GM10266 (cell line): ENCODE results near the gene VWA5B2.

Source experiments
- DNase-seq: peaks from one replicate; pipeline ENCODE4 v3.0.0; 2012; ENCODE audit errors: extremely low spot score
- CTCF ChIP-seq: IDR thresholded peaks from 2 replicates; pipeline ENCODE4 v1.5.1; 2012; ENCODE audit warnings: mild to moderate bottlenecking, low read depth; ENCODE audit not compliant: control insufficient read depth, insufficient read depth; ENCODE audit errors: missing control alignments

The VWA5B2 gene

GRCh38 chr3:184231671-184232070 lies 2.3 kb downstream of the VWA5B2 start:
- peak; percentile 39 for DNase-seq
- TF ChIP-seq CTCF, result no peak

- no peak for DNase-seq
- no peak for TF ChIP-seq CTCF
Observed at GRCh38 chr3:184233127-184233843, 3.9 kb downstream of the VWA5B2 start.

DNA sequence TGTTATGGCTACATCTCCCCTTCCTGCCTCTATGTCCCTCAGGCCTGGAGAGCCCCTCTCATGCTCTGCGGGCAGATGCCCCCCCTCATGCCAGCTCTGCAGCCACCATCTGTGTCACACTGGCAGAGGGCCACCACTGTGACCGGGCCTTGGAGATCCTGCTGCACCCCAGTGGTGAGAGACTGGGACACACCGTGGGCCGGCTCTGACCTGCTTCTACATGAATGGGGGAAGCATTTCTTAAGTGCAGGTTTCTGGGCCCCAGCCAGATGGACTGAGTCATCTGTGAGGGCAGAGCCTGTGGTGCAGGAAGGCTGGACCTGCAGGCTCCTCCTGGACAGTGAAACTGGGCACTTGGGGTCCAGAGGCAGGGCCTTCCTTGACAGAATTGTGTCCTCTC lies 4.8 kb downstream of the VWA5B2 start:
- peak; percentile 46 for DNase-seq
- TF ChIP-seq CTCF, result no peak

- TF ChIP-seq CTCF, result no peak
- DNase-seq, result no peak
Observed at GRCh38 chr3:184234671-184235380, 5.4 kb downstream of the VWA5B2 start.

DNA sequence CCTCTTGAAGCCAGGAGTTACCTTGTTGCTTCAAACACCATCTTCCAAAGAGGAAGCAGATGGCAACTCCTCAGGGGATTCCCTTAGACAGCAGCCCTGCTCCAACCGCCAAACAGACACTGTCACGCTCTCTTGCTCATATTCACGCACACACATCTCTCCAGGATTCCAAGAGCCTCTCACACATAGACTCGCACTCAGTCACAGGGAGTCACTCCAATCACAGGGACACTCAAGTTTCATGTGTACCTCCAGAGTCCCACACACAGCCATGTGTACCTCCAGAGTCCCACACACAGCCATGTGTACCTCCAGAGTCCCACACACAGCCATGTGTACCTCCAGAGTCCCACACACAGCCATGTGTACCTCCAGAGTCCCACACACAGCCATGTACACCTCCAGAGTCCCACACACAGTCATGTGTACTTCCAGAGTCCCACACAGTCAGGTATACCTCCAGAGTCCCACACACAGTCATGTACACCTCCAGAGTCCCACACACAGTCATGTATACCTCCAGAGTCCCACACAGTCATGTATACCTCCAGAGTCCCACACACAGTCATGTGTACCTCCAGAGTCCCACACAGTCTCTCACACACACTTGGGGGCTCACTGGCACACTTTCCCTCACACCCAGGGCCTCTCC lies 6.1 kb downstream of the VWA5B2 start:
- TF ChIP-seq CTCF, result no peak
- DNase-seq, result no peak

- no peak for TF ChIP-seq CTCF
- DNase-seq, result no peak
Observed at GRCh38 chr3:184236033-184236410, 6.6 kb downstream of the VWA5B2 start.

- no peak for TF ChIP-seq CTCF
Observed at GRCh38 chr3:184236636-184237035, 7.3 kb downstream of the VWA5B2 start.

More at GRCh38 chr3:184236636-184237035, 7.3 kb downstream of the VWA5B2 start:
- DNase-seq, result no peak
